GM08714 (cell line): ENCODE measurements around the gene GPR146.

ENCODE experiments used
- H3K4me3 ChIP-seq: fragments of 200-500 bp; sonication (Bioruptor generic); 2 replicates; pipeline ENCODE4 v1.5.1; 2014; ENCODE audit warnings: mild to moderate bottlenecking, low read length, inconsistent platforms
- ZNF274 ChIP-seq: IDR thresholded peaks from 2 replicates; pipeline ENCODE4 v1.6.1; 2012; ENCODE audit warnings: mild to moderate bottlenecking, low read depth, low read length

The GPR146 gene

GRCh38 chr7:1096156-1097119 is 52.1 kb downstream of the GPR146 start:
- TF ChIP-seq ZNF274: no peak
- H3K4me3 ChIP-seq: no peak overlapping the region

DNA sequence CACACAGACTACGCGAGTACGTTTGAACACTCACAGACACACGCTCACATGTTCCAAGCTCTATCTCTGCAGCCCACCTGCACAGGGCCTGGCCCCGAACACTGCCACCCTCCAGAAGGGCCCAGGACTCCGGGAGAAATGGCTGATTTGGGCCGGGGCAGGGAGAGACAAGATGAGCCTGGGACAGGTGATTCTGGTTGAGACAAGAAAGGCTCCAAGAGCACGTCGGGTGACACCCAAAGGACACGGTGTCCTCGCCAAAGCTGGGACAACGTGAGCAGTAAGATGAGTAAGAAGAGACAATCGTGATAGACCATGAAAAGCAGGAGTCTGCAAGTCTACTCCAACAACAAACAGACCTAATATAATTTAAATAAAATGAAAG is 52.8 kb downstream of the GPR146 start:
- H3K4me3 ChIP-seq: no peak overlapping the region
- TF ChIP-seq ZNF274: no peak

DNA sequence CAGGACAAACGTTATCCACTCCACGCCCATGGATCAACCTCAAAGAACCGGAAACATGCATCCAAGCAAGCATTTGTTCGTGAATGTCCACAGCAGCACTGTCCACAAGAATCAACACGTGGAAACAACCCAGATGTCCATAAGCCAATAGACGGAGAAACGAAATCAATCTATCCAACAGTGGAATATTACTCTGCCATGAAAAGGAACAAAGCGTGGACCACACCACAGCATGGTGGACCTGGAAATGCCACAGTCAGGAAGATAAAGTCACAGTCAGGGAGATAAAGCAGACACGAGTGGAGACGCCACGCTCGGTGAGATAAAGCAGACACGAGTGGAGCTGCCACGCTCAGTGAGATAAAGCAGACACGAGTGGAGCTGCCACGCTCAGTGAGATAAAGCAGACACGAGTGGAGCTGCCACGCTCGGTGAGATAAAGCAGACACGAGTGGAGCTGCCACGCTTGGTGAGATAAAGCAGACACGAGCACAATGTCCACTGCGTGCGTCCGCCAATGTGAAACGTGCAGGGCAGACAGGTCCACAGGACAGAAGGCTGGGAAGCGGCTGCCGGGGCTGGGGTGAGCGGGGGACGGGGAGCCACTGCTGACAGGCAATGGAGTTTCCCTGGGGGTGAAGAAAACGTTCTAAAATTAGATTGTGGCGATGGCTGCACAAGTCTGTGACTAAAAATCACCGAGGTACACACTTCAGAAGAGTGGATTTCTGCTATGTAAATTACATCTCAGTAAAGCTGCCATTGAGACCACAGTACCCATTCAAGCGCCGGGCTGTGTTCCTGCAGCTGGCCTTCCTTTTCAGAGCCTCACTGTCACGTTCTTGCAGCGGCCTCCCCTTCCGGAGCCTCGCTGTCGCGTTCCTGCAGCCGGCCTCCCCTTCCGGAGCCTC is 54.2 kb downstream of the GPR146 start:
- no peak overlapping the region for H3K4me3 ChIP-seq
- no peak for TF ChIP-seq ZNF274

GRCh38 chr7:1099154-1099542 is 54.8 kb downstream of the GPR146 start:
- no peak for TF ChIP-seq ZNF274
- H3K4me3 ChIP-seq: no peak overlapping the region

DNA sequence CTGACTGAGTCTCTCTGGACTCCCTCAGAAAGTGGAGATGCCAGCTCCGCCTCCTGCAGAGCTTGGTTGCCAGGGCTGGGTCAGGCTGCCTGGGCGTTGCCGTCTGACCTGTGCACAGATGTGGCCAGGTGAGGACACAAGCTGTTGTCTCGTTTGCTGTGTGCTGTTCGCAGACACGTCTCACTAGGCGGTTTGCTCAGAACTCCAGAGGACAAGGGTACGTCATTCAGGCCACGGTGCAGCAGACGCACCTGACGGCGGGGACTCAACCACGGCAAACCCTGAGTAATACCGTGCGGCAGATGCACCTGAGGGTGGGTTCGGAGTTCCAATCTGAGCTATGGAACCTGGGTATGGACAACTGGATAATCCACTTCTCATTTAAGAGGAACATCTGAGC is 55.3 kb downstream of the GPR146 start:
- no peak for TF ChIP-seq ZNF274
- H3K4me3 ChIP-seq: no peak overlapping the region

- no peak for TF ChIP-seq ZNF274
- H3K4me3 ChIP-seq: no peak overlapping the region
These were observed 56.0 kb downstream of the GPR146 start for GRCh38 chr7:1100386-1100785.

GRCh38 chr7:1100834-1101562 is 56.7 kb downstream of the GPR146 start:
- no peak overlapping the region for H3K4me3 ChIP-seq
- TF ChIP-seq ZNF274: no peak

DNA sequence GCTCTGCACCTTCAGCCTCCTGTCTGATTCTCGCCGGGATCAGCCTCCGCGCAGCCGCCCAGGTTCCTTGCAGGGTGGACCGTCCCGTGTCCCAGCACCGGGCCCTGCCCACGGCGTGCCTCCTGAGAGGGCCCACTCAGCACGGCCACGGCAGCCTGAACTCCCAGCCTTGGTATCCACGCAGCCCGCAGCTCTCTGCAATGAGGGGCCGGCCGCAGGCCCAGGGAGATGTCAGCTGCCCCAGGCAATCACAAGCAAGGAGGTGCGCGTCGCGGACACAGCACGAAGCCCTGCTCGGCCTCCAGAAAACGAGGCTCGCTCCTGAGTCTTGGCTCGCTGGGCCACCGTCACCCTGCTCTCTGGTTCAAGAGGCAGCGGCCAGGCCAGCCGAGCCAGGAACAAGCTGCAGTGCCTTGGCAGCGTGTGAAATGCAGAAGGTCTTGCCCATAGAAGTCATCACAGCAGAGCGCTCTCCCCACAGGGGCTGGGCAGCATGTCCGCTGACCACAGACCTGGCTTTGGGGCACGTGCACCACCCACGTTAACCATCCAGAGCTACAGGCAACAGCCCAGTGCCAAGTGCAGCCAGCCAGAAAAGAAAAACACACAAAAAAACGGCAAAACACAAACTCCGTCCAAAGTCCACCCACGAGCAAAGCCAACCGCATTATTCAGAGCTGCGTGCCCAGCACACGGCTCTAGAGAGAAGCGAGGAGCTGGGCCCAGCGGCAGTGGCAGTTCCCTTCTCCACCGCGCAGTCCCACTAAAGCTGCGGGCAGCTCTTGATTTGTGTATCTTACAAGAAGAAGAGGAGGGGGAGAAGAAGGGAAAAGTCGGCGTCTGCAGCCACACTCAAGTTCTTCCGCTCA is 57.5 kb downstream of the GPR146 start:
- TF ChIP-seq ZNF274: no peak
- no peak overlapping the region for H3K4me3 ChIP-seq

GRCh38 chr7:1103009-1103788 is 58.9 kb downstream of the GPR146 start:
- TF ChIP-seq ZNF274: no peak
- peak overlapping the region; percentile 27; the same call in 1 of the 2 replicates for H3K4me3 ChIP-seq

DNA sequence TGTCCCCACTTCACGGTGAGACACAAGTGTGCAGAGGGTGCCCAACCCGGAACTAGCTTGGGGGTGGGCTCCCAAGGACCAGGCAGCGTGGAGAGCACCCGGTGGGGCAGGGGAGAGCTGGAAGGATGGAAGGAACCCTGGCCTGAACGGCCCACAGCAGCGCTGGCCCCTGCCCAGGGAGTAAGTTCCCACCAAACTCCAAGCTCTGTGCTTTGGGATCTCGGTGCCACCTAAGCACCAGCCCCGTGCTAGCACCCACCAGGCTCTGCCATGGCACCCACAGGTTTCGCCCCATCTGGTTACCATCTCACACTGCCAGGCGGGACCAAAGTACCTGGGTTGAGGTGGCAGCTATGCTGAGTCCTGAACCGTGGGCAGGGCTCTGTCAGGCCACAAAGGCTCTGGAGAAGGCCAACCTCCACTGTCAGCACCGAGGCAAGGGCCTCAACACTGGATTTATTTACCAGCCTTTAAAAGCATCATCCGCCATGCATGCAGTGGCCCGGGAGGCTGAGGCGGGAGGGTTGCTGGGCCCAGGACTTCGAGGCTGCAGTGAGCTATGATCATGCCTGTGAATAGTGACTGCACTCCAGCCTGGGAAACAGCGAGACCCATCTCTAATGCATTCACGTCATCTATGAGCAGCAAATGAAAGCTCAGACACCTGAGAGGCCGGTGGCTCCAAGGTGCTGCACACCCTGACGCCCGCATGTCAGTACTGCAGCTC is 59.6 kb downstream of the GPR146 start:
- peak overlapping the region; percentile 27; the same call in 1 of the 2 replicates for H3K4me3 ChIP-seq
- TF ChIP-seq ZNF274: no peak

DNA sequence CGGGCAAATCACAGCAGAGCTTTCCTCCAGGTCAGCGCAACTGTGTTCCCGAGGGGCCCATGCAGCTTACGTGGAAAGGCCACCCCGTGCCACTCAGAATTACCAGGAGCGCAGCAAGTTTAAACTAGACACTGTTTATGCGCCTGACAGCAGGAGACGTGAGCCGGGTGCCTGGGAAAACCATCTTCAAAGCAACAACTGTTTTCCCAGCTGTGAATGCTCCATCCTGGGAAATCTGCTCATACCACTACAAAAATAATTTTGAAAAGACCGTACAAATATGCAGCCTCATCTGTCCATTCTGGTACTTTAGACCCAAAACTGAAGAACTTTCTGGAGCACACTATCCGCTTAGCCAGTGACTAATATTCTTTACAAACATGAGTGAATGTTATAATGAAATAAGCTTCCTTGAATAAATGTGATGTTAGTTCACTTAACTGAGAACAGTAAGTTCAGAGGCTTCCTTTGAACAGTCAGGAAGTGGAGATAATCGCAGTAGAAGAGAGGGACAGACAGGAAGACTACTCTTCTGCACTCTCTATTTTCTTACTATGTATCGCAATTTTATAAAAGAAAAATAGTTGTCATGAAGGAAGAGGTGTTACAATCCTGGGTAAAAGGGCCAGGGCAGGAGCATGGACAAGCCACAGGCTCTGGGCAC is 60.3 kb downstream of the GPR146 start:
- H3K4me3 ChIP-seq: peak overlapping the region; percentile 6; the same call in 1 of the 2 replicates
- no peak for TF ChIP-seq ZNF274
